GM19438 (cell line): ENCODE data around the gene POLR2A.
"Not testable (repeated sequence)": the region's sequence is repeated elsewhere in the genome, so short reads cannot be mapped to it uniquely, and the experiment has no call there.

ENCODE experiments used
- ATAC-seq: cut with Tn5 transposase; IDR thresholded peaks from one replicate; pipeline ENCODE4 v1.9.1; 2021; ENCODE audit warnings: low read depth; ENCODE audit not compliant: unreplicated experiment

The POLR2A gene

GRCh38 chr17:7477392-7478275 lies 6.5 kb upstream of the POLR2A start:
- ATAC-seq = no peak

- no peak for ATAC-seq
Measured at GRCh38 chr17:7478276-7479212, 5.6 kb upstream of the POLR2A start.

- ATAC-seq = no peak
Measured at GRCh38 chr17:7479213-7480088, 4.7 kb upstream of the POLR2A start, which contains the start of gene ZBTB4. TSS of gene ZBTB4 (minus strand) at chr17:7479631. CDS start at chr17:7466801, 12,830 bp downstream.

- no peak for ATAC-seq
Measured at GRCh38 chr17:7480089-7480384, 4.1 kb upstream of the POLR2A start.

- not testable (repeated sequence) for ATAC-seq
Measured at GRCh38 chr17:7481275-7481674, 2.9 kb upstream of the POLR2A start, which contains the start of gene SLC35G6. TSS of gene SLC35G6 (plus strand) at chr17:7481446. CDS start at chr17:7481517, 71 bp downstream.

GRCh38 chr17:7481842-7482741 lies 2.1 kb upstream of the POLR2A start:
- ATAC-seq = not testable (repeated sequence)

GRCh38 chr17:7482742-7483088 lies 1.5 kb upstream of the POLR2A start:
- not testable (repeated sequence) for ATAC-seq

- peak; percentile 30 for ATAC-seq
Measured at GRCh38 chr17:7483255-7484066, 705 bp upstream of the POLR2A start.

GRCh38 chr17:7484919-7485377 lies 782 bp downstream of the POLR2A start:
- ATAC-seq = no peak

GRCh38 chr17:7486181-7486580 lies 2.0 kb downstream of the POLR2A start:
- no peak for ATAC-seq

GRCh38 chr17:7490144-7490543 lies 6.0 kb downstream of the POLR2A start:
- no peak for ATAC-seq

GRCh38 chr17:7491583-7491982 lies 7.4 kb downstream of the POLR2A start:
- ATAC-seq = no peak

- no peak for ATAC-seq
Measured at GRCh38 chr17:7493941-7494340, 9.8 kb downstream of the POLR2A start.

GRCh38 chr17:7495906-7496434 lies 11.8 kb downstream of the POLR2A start:
- ATAC-seq = no peak

GRCh38 chr17:7496470-7497183 lies 12.5 kb downstream of the POLR2A start:
- no peak for ATAC-seq

GRCh38 chr17:7497228-7497627 lies 13.1 kb downstream of the POLR2A start:
- no peak for ATAC-seq

GRCh38 chr17:7497636-7498035 lies 13.5 kb downstream of the POLR2A start:
- no peak for ATAC-seq

- ATAC-seq = no peak
Measured at GRCh38 chr17:7499161-7499560, 15.0 kb downstream of the POLR2A start.
